Coronary artery (tissue), 2 donors: ENCODE data around the gene OR13J1.

Source experiments
- DNase-seq: peaks from one replicate; pipeline ENCODE4 v3.0.0-alpha.2; 2017; ENCODE audit warnings: low spot score
- H3K27ac ChIP-seq, 2 donors: fragments of 200-600 bp; sonication (generic); one replicate each; pipeline ENCODE4 v1.5.1; 2016 to 2019
- H3K4me3 ChIP-seq: fragments of 200-600 bp; sonication (generic); 2 replicates; pipeline ENCODE4 v1.5.1; 2016; ENCODE audit warnings: mild to moderate bottlenecking, moderate library complexity
- TF ChIP-seq, protein P1 (sequence below): fragments of 200-600 bp; sonication (generic); IDR thresholded peaks from one replicate; pipeline ENCODE4 v1.5.1; 2019; ENCODE audit warnings: antibody characterized with exemption

The OR13J1 gene

DNA sequence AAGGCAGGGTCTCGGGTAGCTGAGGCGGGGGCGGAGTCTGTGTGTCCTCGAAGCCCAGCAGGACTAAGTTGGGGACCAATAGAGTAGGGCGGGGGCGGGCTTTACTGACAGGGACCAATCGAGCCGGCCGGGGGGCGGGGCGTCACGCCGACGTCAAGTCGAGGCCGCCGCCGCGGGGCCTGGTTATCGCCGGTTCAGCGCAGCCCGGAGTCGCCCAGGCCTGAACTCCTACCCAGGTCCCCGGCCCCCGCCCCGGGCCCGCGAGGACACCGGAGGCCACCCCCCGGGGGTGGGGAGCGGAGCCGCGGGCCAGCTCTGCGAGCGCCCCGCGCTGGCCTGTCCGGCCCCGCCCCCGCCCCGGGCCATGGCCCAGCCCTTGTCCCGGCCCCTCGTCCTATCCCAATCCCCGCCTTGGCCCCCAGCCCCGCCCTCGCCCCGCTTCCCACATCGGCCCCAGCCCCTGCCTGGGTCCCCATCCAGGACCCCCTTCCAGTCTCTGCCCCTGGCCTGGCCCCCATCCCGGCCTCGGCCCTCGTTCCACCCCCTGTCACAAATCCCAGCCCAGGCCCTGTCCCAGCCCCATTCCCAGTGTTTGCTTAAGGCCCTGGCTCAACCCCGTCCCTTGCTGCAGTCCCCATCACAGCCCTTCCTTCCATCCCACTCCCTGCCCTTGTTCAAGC is 41.0 kb downstream of the OR13J1 start, which contains the start of gene TMEM8B:
Gene TMEM8B (plus strand): TSS at position 145 of the 680 bp plus-strand sequence. CDS start 220 bp downstream, at position 365.
- Histone ChIP-seq H3K4me3 (peak within 1 kb of the TSS; percentile 100), H3K27ac (peak within 1 kb of the TSS; percentile 96 to 100)
- TF ChIP-seq, protein P1, sequence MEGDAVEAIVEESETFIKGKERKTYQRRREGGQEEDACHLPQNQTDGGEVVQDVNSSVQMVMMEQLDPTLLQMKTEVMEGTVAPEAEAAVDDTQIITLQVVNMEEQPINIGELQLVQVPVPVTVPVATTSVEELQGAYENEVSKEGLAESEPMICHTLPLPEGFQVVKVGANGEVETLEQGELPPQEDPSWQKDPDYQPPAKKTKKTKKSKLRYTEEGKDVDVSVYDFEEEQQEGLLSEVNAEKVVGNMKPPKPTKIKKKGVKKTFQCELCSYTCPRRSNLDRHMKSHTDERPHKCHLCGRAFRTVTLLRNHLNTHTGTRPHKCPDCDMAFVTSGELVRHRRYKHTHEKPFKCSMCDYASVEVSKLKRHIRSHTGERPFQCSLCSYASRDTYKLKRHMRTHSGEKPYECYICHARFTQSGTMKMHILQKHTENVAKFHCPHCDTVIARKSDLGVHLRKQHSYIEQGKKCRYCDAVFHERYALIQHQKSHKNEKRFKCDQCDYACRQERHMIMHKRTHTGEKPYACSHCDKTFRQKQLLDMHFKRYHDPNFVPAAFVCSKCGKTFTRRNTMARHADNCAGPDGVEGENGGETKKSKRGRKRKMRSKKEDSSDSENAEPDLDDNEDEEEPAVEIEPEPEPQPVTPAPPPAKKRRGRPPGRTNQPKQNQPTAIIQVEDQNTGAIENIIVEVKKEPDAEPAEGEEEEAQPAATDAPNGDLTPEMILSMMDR, result no peak
- peak; percentile 97 for DNase-seq

DNA sequence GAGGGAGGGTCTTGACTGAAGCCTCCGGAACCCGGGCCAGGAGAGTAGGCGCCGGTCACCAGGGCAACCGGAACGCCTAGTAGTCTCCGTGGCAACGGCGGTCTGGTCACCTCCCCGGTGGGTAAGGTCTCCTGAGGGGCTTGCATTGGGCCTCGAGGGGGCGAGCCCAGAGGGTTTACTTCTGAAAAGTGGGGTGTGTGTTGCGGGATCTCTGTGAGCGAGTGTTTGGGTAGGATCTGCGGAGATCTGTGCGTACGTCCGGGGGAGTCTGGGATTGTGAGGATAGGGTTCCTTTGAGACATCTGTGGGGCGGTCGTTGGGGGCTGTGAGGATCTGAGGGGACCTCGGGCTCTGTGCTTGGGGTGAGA is 41.5 kb downstream of the OR13J1 start, which contains the start of gene FAM221B:
Gene FAM221B (minus strand): TSS at position 17 of the 368 bp plus-strand sequence. CDS start 2,571 bp downstream, outside the sequence.
- peak within 1 kb of the TSS; percentile 96 to 100 for H3K27ac ChIP-seq
- no peak for DNase-seq
- TF ChIP-seq, protein P1, result no peak

GRCh38 chr9:35827486-35827885 is 42.7 kb downstream of the OR13J1 start:
- TF ChIP-seq, protein P1, result no peak
- peak overlapping the region; percentile 3 to 100 for H3K27ac ChIP-seq
- DNase-seq, result no peak
- H3K4me3 ChIP-seq, result no peak overlapping the region

More for the DNA sequence above, 41.5 kb downstream of the OR13J1 start, which contains the start of gene FAM221B:
- peak within 1 kb of the TSS; percentile 100 for H3K4me3 ChIP-seq

DNA sequence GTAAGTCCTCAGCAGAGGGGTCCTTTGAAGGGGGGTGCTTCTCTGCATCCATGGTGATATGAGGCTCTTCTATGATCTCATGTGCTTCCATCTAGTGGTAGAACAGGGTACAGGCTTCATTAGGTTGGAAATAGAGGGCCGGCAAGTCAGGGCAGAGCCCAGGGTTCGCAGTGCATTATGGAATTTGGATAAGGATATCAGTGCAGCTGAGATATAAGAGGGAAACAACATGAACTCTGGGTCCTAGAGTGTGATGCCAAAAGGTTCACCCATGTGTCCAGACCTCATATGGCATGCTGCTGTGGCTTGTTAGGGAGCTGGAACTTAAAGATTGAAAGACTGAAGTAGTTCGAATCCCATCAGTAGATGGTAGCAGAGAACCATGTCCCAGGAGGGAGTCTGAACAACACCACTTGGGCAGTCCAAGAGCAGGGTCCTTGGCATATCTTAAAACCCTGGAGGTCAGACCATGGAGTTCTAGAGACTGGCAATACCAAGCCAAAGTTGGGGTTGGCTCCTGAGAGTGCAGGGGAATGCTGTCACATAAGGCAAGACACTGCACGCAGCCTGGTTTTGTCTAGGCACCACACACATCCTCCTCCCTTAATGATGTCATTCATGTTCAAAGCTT is 44.0 kb downstream of the OR13J1 start:
- no peak for DNase-seq
- H3K4me3 ChIP-seq, result no peak overlapping the region
- TF ChIP-seq, protein P1, result peak; percentile 72
- peak overlapping the region in 1 of 2 donors; percentile 13 for H3K27ac ChIP-seq

DNA sequence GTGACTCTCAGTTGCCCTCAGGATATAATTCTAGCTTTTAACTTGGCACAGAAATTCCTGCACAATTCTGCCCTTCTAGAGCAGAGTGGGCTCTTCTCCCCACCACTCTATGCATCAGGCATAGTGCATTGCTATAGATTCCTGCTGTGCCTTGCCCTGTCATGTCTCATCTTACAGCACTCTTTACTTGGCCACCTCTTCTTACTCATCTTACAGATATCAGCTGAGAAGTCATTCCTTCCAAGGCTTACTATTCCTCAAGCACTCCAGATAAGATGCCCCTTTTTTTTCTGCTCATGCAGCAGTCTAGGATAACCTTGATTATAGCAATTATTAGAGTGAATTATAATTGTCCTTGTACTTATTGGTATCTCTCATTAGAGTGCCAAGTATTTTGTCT is 47.3 kb downstream of the OR13J1 start:
- DNase-seq, result no peak
- Histone ChIP-seq H3K27ac (no peak overlapping the region), H3K4me3 (no peak overlapping the region)
- TF ChIP-seq, protein P1, result no peak

- no peak for DNase-seq
- H3K4me3 ChIP-seq, result no peak overlapping the region
- H3K27ac ChIP-seq, result no peak overlapping the region
- TF ChIP-seq, protein P1, result no peak
Measured at GRCh38 chr9:35820076-35820475, 50.1 kb downstream of the OR13J1 start.
